Stomach (tissue), 4 donors: ENCODE data around the gene ZNF239.

Source experiments
- POLR2A ChIP-seq, 4 donors: fragments of 450-650 bp; IDR thresholded peaks; one replicate each; pipeline ENCODE4 v1.6.1; 2016; ENCODE audit warnings: antibody characterized with exemption in 4 of 4, control low read depth in 2 of 4, mild to moderate bottlenecking in 1 of 4, moderate library complexity in 1 of 4
- POLR2AphosphoS5 ChIP-seq, 3 donors: sonication (generic); formaldehyde crosslinking; IDR thresholded peaks; one replicate each; pipeline ENCODE4 v1.6.1; 2016; ENCODE audit warnings: antibody characterized with exemption in 3 of 3
- TF ChIP-seq, protein P1 (sequence below), 7 experiments: fragments of 450-650 bp in 4 of 7; fragments of 200-600 bp in 3 of 7; sonication (generic) in 3 of 7; IDR thresholded peaks; one replicate each; pipeline ENCODE4 v1.5.1; 2016 to 2019; ENCODE audit warnings: antibody characterized with exemption in 7 of 7, control low read depth in 2 of 7, mild to moderate bottlenecking in 1 of 7

DNA sequence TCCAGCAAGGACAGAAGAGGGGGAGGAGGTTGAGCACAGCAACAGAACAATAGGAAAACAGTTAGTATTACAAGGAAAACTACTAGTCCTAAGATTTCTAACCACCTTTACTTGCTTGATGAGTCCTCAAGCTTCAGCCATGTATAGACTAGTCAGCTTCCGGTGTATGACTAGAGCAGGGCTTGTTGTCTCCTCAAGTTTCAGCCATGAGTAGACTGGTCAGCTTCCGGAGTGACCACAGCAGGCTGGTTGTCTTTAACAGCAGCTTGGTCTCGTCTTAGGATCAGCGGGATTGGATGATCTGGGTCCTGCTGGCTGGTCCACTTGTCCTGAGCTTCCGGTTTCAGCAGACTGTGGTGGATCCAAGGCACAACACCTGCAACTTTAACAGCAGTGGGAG is 10.6 kb upstream of the ZNF239 start:
- TF ChIP-seq, protein P1, sequence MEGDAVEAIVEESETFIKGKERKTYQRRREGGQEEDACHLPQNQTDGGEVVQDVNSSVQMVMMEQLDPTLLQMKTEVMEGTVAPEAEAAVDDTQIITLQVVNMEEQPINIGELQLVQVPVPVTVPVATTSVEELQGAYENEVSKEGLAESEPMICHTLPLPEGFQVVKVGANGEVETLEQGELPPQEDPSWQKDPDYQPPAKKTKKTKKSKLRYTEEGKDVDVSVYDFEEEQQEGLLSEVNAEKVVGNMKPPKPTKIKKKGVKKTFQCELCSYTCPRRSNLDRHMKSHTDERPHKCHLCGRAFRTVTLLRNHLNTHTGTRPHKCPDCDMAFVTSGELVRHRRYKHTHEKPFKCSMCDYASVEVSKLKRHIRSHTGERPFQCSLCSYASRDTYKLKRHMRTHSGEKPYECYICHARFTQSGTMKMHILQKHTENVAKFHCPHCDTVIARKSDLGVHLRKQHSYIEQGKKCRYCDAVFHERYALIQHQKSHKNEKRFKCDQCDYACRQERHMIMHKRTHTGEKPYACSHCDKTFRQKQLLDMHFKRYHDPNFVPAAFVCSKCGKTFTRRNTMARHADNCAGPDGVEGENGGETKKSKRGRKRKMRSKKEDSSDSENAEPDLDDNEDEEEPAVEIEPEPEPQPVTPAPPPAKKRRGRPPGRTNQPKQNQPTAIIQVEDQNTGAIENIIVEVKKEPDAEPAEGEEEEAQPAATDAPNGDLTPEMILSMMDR (IDR thresholded peaks at IDR 0.05): no peak
- TF ChIP-seq POLR2A (IDR thresholded peaks at IDR 0.05) (no peak), POLR2AphosphoS5 (IDR thresholded peaks at IDR 0.05) (no peak)
